CMK (cell line): ENCODE results near the gene PUDP.

Source experiments
- DNase-seq: peaks from one replicate; pipeline ENCODE4 v3.0.0-alpha.2; 2010; ENCODE audit warnings: low read depth

Gene PUDP

GRCh38 chrX:7146703-7147412 lies 1.1 kb downstream of the PUDP start:
- DNase-seq = no peak

GRCh38 chrX:7146020-7146702 lies 1.8 kb downstream of the PUDP start:
- no peak for DNase-seq

GRCh38 chrX:7145454-7145853 lies 2.5 kb downstream of the PUDP start:
- DNase-seq = no peak

DNA sequence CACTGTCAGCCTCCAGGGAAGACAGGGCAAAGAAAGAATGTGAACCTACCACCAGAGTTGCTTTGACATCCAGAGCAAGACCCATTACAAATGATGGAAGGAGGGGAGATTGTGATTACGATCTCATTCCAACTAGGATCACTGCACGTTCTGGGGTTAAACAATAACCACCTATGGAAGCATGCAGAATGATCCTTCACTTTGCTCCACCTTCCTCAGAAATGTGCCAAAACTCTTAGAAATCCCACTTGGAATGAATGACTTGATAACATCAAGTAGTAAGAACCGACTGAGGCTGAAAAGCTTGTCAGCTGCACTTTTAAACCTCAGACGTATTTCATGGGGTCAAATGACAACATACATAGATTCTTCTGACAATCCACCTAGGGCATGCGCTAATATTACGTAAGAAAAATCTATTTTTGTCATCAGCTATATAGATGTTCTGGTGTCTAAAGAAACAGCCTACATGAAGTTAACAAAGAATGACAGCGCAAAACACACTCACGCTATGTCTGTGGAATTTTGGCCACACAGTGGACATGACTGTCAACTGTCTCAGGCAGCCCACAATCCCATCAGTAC lies 3.9 kb downstream of the PUDP start:
- DNase-seq = no peak

GRCh38 chrX:7143076-7143475 lies 4.9 kb downstream of the PUDP start:
- no peak for DNase-seq

- DNase-seq = no peak
These were observed 8.5 kb downstream of the PUDP start for GRCh38 chrX:7139202-7140081.

GRCh38 chrX:7134981-7135380 lies 13.0 kb downstream of the PUDP start:
- no peak for DNase-seq

- peak; percentile 21 for DNase-seq
These were observed 14.9 kb downstream of the PUDP start for GRCh38 chrX:7133050-7133440.

- peak; percentile 56 for DNase-seq
These were observed 15.5 kb downstream of the PUDP start for GRCh38 chrX:7132335-7133049.

- no peak for DNase-seq
These were observed 16.3 kb downstream of the PUDP start for GRCh38 chrX:7131621-7132020.

GRCh38 chrX:7127056-7127455 lies 20.9 kb downstream of the PUDP start:
- no peak for DNase-seq

DNA sequence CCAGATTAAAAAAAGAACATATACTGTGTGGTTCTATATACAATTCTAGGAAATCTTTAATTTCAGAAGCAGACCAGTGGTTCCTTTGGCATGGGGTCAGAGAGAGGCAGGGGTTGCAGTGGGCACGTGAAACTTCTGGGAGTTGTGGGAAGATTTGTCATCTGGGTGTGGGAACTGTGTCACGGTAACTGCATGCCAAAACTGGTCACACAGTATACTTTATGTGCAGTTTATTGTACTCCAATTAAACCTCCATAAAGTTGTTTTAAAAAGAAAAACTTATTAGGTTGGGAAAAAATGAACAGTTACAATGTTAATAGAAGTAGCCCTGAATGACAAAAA lies 27.1 kb downstream of the PUDP start:
- DNase-seq = no peak

- no peak for DNase-seq
These were observed 27.7 kb downstream of the PUDP start for GRCh38 chrX:7119950-7120877.

- DNase-seq = no peak
These were observed 30.4 kb downstream of the PUDP start for GRCh38 chrX:7117587-7117986.

DNA sequence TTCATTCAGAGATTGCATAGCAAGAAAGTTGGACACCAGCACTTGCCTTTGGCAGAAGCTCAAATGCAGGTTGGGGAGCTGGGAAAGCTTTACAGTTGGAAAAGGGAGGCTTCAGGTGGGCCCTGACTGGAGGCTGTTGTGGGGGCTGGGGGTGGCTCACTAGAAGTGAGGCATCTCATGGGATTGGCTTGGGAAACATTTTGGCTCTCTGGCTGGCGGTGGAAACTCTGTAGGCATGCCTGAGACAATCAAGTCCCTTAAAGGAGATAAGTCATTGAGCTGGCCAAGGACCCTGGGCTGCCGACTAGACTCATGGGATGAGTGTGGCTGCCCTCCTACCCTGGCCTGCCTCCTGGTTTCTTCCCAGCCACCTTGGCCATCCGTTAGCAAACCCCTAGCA lies 31.9 kb downstream of the PUDP start:
- DNase-seq = no peak

GRCh38 chrX:7115557-7115956 lies 32.4 kb downstream of the PUDP start:
- DNase-seq = no peak

GRCh38 chrX:7112071-7112470 lies 35.9 kb downstream of the PUDP start:
- DNase-seq = no peak

GRCh38 chrX:7111518-7111917 lies 36.4 kb downstream of the PUDP start:
- DNase-seq = no peak

- DNase-seq = no peak
These were observed 37.1 kb downstream of the PUDP start for GRCh38 chrX:7110821-7111276.
